WTC11 (cell line): ENCODE data around the gene AKAP6. TPM values are rescaled to one million over a fixed set of nuclear protein-coding genes. Genes with fewer than 3 reads are reported as not detected.

Source experiments
- ATAC-seq: fragments of 200-7000 bp; cut with Tn5 transposase; 2 replicates; pipeline ENCODE4 v1.10.0; 2021; ENCODE audit warnings: mild to moderate bottlenecking, moderate library complexity
- CTCF ChIA-PET: fragments of 300-600 bp; sonication (Branson Sonifier 250); formaldehyde crosslinking; loops from one replicate; lab custom pipeline; 2021; ENCODE audit warnings: antibody characterized with exemption; lab: Charles Lee
- POLR2A ChIA-PET: fragments of 350-600 bp; sonication (Branson Sonifier 250); formaldehyde crosslinking; loops from one replicate; lab custom pipeline; 2021; ENCODE audit warnings: antibody characterized with exemption; lab: Charles Lee
- DNase-seq: peaks from one replicate; pipeline ENCODE4 v3.0.0; 2021; ENCODE audit warnings: low spot score
- H3K27ac Mint-ChIP-seq: 2 replicates; pipeline ENCODE4 v1.8.0; 2021; ENCODE audit warnings: mixed read lengths
- H3K27me3 Mint-ChIP-seq: 2 replicates; pipeline ENCODE4 v1.8.0; 2021; ENCODE audit warnings: low read depth, mild to moderate bottlenecking, moderate library complexity, mixed read lengths
- H3K36me3 Mint-ChIP-seq: 2 replicates; pipeline ENCODE4 v1.8.0; 2021; ENCODE audit warnings: mixed read lengths
- H3K4me1 Mint-ChIP-seq: 2 replicates; pipeline ENCODE4 v1.8.0; 2022; ENCODE audit warnings: mixed read lengths
- H3K4me3 Mint-ChIP-seq: 2 replicates; pipeline ENCODE4 v1.8.0; 2021; ENCODE audit warnings: mild to moderate bottlenecking, moderate library complexity, mixed read lengths
- H3K9me3 Mint-ChIP-seq: 2 replicates; pipeline ENCODE4 v1.8.0; 2021; ENCODE audit warnings: mixed read lengths
- AFF4 ChIP-seq: sonication (generic); formaldehyde crosslinking; IDR thresholded peaks from 2 replicates; pipeline ENCODE4 v1.8.1; 2023; ENCODE audit warnings: mild to moderate bottlenecking, missing genetic modification reagents, borderline replicate concordance
- ATF3 ChIP-seq: sonication (generic); formaldehyde crosslinking; conservative IDR thresholded peaks from 2 replicates; pipeline ENCODE4 v1.8.1; 2022; ENCODE audit warnings: mild to moderate bottlenecking, missing genetic modification reagents
- CREB1 ChIP-seq: sonication (generic); formaldehyde crosslinking; IDR thresholded peaks from 2 replicates; pipeline ENCODE4 v1.8.0; 2023; ENCODE audit warnings: mild to moderate bottlenecking, missing genetic modification reagents
- CTCF ChIP-seq: fragments of 200-600 bp; IDR thresholded peaks from 2 replicates; pipeline ENCODE4 v1.8.0; 2022; ENCODE audit warnings: antibody characterized with exemption
- E2F1 ChIP-seq: sonication (generic); formaldehyde crosslinking; IDR thresholded peaks from 2 replicates; pipeline ENCODE4 v1.8.0; 2022; ENCODE audit warnings: mild to moderate bottlenecking, missing genetic modification reagents
- ERG ChIP-seq: fragments of 250-450 bp; sonication (Bioruptor Pico); IDR thresholded peaks from 2 replicates; pipeline ENCODE4 v1.8.0; 2021; ENCODE audit warnings: mild to moderate bottlenecking
- FOXJ3 ChIP-seq: sonication (generic); formaldehyde crosslinking; IDR thresholded peaks from 2 replicates; pipeline ENCODE4 v1.9.0; 2021; ENCODE audit warnings: missing genetic modification reagents, mild to moderate bottlenecking, borderline replicate concordance
- GTF2I ChIP-seq: fragments of 250-450 bp; sonication (Bioruptor Pico); conservative IDR thresholded peaks from 2 replicates; pipeline ENCODE4 v1.4.0; 2021; ENCODE audit warnings: mild to moderate bottlenecking
- IRF2 ChIP-seq: sonication (generic); formaldehyde crosslinking; IDR thresholded peaks from 2 replicates; pipeline ENCODE4 v1.8.0; 2022; ENCODE audit warnings: low read depth, missing genetic modification reagents, borderline replicate concordance
- JUN ChIP-seq: sonication (generic); formaldehyde crosslinking; IDR thresholded peaks from 2 replicates; pipeline ENCODE4 v1.8.0; 2023; ENCODE audit warnings: mild to moderate bottlenecking, missing genetic modification reagents
- KAT7 ChIP-seq: sonication (generic); formaldehyde crosslinking; IDR thresholded peaks from 2 replicates; pipeline ENCODE4 v1.8.1; 2023; ENCODE audit warnings: missing genetic modification reagents, mild to moderate bottlenecking, borderline replicate concordance
- MYBL2 ChIP-seq: sonication (generic); formaldehyde crosslinking; IDR thresholded peaks from 2 replicates; pipeline ENCODE4 v1.8.1; 2023; ENCODE audit warnings: mild to moderate bottlenecking, moderate library complexity, missing genetic modification reagents
- NR1H2 ChIP-seq: sonication (generic); formaldehyde crosslinking; IDR thresholded peaks from 2 replicates; pipeline ENCODE4 v1.9.0; 2021; ENCODE audit warnings: mild to moderate bottlenecking, moderate library complexity, missing genetic modification reagents
- OVOL2 ChIP-seq: fragments of 250-450 bp; sonication (Bioruptor Pico); IDR thresholded peaks from 2 replicates; pipeline ENCODE4 v1.9.0; 2021; ENCODE audit warnings: mild to moderate bottlenecking, borderline replicate concordance
- PRRX2 ChIP-seq: fragments of 250-450 bp; sonication (Bioruptor Pico); IDR thresholded peaks from 2 replicates; pipeline ENCODE4 v1.8.0; 2021; ENCODE audit warnings: mild to moderate bottlenecking
- SOX15 ChIP-seq: fragments of 250-450 bp; sonication (Bioruptor Pico); IDR thresholded peaks from 2 replicates; pipeline ENCODE4 v1.9.0; 2021; ENCODE audit warnings: mild to moderate bottlenecking
- TEAD4 ChIP-seq: sonication (generic); formaldehyde crosslinking; IDR thresholded peaks from 2 replicates; pipeline ENCODE4 v1.8.0; 2022; ENCODE audit warnings: mild to moderate bottlenecking, missing genetic modification reagents
- TP53 ChIP-seq: sonication (generic); formaldehyde crosslinking; IDR thresholded peaks from 2 replicates; pipeline ENCODE4 v1.8.1; 2023; ENCODE audit warnings: mild to moderate bottlenecking, missing genetic modification reagents
- USF2 ChIP-seq: sonication (generic); formaldehyde crosslinking; IDR thresholded peaks from 2 replicates; pipeline ENCODE4 v1.8.1; 2023; ENCODE audit warnings: mild to moderate bottlenecking, missing genetic modification reagents, moderate library complexity
- ZNF121 ChIP-seq: sonication (generic); formaldehyde crosslinking; IDR thresholded peaks from 2 replicates; pipeline ENCODE4 v1.8.0; 2023; ENCODE audit warnings: missing genetic modification reagents
- ZNF317 ChIP-seq: sonication (generic); formaldehyde crosslinking; IDR thresholded peaks from 2 replicates; pipeline ENCODE4 v1.8.1; 2023; ENCODE audit warnings: low read depth, mild to moderate bottlenecking, moderate library complexity, missing genetic modification reagents, borderline replicate concordance
- ZNF416 ChIP-seq: fragments of 250-450 bp; sonication (Bioruptor Pico); IDR thresholded peaks from 2 replicates; pipeline ENCODE4 v1.9.0; 2021; ENCODE audit warnings: mild to moderate bottlenecking, inconsistent platforms
- ZNF423 ChIP-seq: fragments of 250-450 bp; sonication (Bioruptor Pico); IDR thresholded peaks from 2 replicates; pipeline ENCODE4 v2.1.2; 2022; ENCODE audit warnings: mild to moderate bottlenecking, moderate library complexity
- total RNA-seq: library from RNA; stranded (reverse); gene quantifications from 3 replicates; pipeline ENCODE4 v1.2.3, GENCODE V29; 2021

AKAP6 gene
- total RNA-seq, 1 experiment from 2014 or later = 0.63 TPM

GRCh38 chr14:32374155-32374554, 45.1 kb downstream of the AKAP6 start:
- H3K36me3 Mint-ChIP-seq = no peaks in the 10 kb centered on the region
- no peak overlapping the region for H3K27ac Mint-ChIP-seq
- CTCF ChIA-PET = interaction anchor here (1.4 kb wide), 1 partner anchor 9 kb away, joined by 7 read pairs; no protein-coding TSS in a partner anchor
- no peaks in the 10 kb centered on the region for H3K9me3 Mint-ChIP-seq
- no peak overlapping the region for H3K4me3 Mint-ChIP-seq
- ATAC-seq (no peak), DNase-seq (no peak)
- POLR2A ChIA-PET = no interaction called here
- TF ChIP-seq GTF2I (CRISPR knock-in tag) (no peak), KAT7 (CRISPR knock-in tag) (no peak), FOXJ3 (CRISPR knock-in tag) (no peak), USF2 (CRISPR knock-in tag) (no peak), ZNF317 (CRISPR knock-in tag) (no peak), TEAD4 (no peak)
- peaks cover 16% of the 10 kb centered on the region for H3K4me1 Mint-ChIP-seq
- H3K27me3 Mint-ChIP-seq = no peaks in the 10 kb centered on the region

GRCh38 chr14:32375663-32376062, 46.6 kb downstream of the AKAP6 start:
- DNase-seq (no peak), ATAC-seq (no peak)
- no peaks in the 10 kb centered on the region for H3K27me3 Mint-ChIP-seq
- ChIA-PET POLR2A (no interaction called here), CTCF (no interaction called here)
- no peaks in the 10 kb centered on the region for H3K9me3 Mint-ChIP-seq
- H3K4me3 Mint-ChIP-seq = no peak overlapping the region
- H3K27ac Mint-ChIP-seq = no peak overlapping the region
- H3K36me3 Mint-ChIP-seq = no peaks in the 10 kb centered on the region
- peaks cover 16% of the 10 kb centered on the region for H3K4me1 Mint-ChIP-seq
- TF ChIP-seq E2F1 (CRISPR knock-in tag) = no peak
- no peak for TF ChIP-seq IRF2 (CRISPR knock-in tag)
- TF ChIP-seq ZNF416 (CRISPR knock-in tag) = no peak
- no peak for TF ChIP-seq OVOL2 (CRISPR knock-in tag)
- no peak for TF ChIP-seq SOX15 (CRISPR knock-in tag)
- TF ChIP-seq CREB1 (CRISPR knock-in tag) = no peak
- no peak for TF ChIP-seq ATF3 (CRISPR knock-in tag)
- TF ChIP-seq ZNF121 (CRISPR knock-in tag) = no peak
- TF ChIP-seq CTCF = no peak
- no peak for TF ChIP-seq PRRX2 (CRISPR knock-in tag)
- no peak for TF ChIP-seq ERG (CRISPR knock-in tag)
- no peak for TF ChIP-seq NR1H2 (CRISPR knock-in tag)
- no peak for TF ChIP-seq ZNF423 (CRISPR knock-in tag)
- TF ChIP-seq AFF4 = no peak
- no peak for TF ChIP-seq MYBL2 (CRISPR knock-in tag)
- TF ChIP-seq JUN (CRISPR knock-in tag) = no peak
- TF ChIP-seq TP53 = no peak
